ENCODE data around the gene FAM210A. TPM values are rescaled to one million over a fixed set of nuclear protein-coding genes. Genes with fewer than 3 reads are reported as not detected.

The FAM210A gene
- total RNA-seq, 1 donor from 2014 or later, result 2.1 TPM

DNA sequence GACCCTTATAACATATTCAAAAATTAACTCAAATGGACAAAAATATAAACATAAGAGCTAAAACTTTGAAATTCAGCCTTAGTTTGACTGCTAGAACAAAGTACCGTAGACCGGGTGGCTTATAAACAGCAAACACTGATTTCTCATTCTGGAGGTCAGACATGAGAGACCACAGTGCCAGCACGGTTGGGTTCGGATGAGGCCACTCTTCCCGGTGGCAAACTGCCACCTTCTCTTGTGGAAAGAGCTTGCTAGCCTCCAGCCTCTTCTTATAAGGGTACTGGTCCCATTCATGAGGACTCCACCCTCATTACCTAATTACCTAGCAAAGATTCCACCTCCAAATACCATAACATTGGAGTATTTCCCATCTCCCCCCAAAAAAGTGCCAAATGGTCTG, 91.3 kb downstream of the FAM210A start:
- Histone ChIP-seq H3K4me1 (no peaks in the 10 kb centered on the region), H3K27ac (no peak overlapping the region), H3K27me3 (no peaks in the 10 kb centered on the region), H3K4me3 (no peak overlapping the region), H3K9me3 (no peaks in the 10 kb centered on the region), H3K36me3 (peaks cover 0 to 3% of the 10 kb centered on the region in 2 donors)
- TF ChIP-seq, protein P1, sequence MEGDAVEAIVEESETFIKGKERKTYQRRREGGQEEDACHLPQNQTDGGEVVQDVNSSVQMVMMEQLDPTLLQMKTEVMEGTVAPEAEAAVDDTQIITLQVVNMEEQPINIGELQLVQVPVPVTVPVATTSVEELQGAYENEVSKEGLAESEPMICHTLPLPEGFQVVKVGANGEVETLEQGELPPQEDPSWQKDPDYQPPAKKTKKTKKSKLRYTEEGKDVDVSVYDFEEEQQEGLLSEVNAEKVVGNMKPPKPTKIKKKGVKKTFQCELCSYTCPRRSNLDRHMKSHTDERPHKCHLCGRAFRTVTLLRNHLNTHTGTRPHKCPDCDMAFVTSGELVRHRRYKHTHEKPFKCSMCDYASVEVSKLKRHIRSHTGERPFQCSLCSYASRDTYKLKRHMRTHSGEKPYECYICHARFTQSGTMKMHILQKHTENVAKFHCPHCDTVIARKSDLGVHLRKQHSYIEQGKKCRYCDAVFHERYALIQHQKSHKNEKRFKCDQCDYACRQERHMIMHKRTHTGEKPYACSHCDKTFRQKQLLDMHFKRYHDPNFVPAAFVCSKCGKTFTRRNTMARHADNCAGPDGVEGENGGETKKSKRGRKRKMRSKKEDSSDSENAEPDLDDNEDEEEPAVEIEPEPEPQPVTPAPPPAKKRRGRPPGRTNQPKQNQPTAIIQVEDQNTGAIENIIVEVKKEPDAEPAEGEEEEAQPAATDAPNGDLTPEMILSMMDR (IDR thresholded peaks at IDR 0.05), result no peak
- no peak for DNase-seq (ENCODE audit: low spot score in 2 of 2)
- intact Hi-C loops (cut with DNase I), result loop anchor here (10.0 kb wide), 1 partner anchor 520 kb away; no protein-coding TSS in a partner anchor

DNA sequence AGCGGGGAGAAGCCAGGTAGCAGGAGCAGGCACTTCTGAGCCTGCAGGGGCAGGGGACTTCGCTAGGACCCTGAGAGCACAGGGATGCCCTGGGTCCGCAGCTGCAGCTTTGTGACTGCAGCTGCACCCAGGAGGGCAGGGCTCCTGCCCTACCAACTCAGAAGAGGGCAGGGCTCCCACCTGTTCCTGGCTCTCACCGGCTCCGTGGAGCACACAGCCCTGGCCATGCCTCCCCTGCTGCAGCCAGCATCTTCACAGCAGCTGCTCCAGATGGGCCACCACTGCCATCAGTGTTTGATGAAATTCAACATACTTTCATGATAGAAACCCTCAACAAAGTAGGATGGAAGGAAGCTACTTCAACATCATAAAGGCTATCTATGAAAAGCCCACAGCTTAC, 92.7 kb downstream of the FAM210A start:
- TF ChIP-seq, protein P1 (IDR thresholded peaks at IDR 0.05), result no peak
- Histone ChIP-seq H3K36me3 (peaks cover 0 to 3% of the 10 kb centered on the region in 2 donors), H3K27me3 (no peaks in the 10 kb centered on the region), H3K9me3 (no peaks in the 10 kb centered on the region), H3K27ac (no peak overlapping the region), H3K4me1 (peaks cover 3% of the 10 kb centered on the region in 2 donors), H3K4me3 (no peak overlapping the region)
- intact Hi-C loops (cut with DNase I), result loop anchor here (10.0 kb wide), 1 partner anchor 519 kb away; no protein-coding TSS in a partner anchor
- no peak for DNase-seq (ENCODE audit: low spot score in 2 of 2)

DNA sequence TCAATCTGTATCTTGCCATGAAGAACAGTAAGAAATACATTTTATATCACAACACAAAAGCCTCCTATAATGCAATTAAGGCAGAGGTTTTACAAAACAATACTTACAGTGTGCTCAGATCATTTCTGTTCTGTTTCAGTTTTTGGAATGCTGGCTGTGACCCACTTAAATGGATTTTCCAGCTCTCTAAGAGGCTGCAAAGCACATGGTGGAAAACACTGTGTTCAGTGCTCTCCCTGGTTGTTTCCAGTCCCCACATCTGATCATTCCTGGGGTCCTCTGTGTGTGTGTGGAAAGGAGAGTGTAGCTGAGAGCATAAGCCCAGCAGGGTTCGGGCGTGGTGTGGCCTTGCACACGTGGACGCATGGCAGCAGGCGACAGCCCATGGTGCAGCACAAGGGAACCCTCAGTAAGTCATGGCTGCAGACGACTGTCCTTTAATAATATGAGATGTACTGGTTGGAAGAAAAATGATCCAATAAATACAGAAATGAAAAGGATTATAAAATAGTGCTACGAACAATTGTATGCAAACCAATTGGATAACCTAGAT, 95.6 kb downstream of the FAM210A start:
- no peaks in the 10 kb centered on the region for H3K9me3 ChIP-seq
- TF ChIP-seq, protein P1 (IDR thresholded peaks at IDR 0.05), result no peak
- peaks cover 3% of the 10 kb centered on the region in 2 donors for H3K4me1 ChIP-seq
- no peak overlapping the region for H3K4me3 ChIP-seq
- H3K27me3 ChIP-seq, result no peaks in the 10 kb centered on the region
- DNase-seq (ENCODE audit: low spot score in 2 of 2), result no peak
- intact Hi-C loops (cut with DNase I), result loop anchor here (1.0 to 10.0 kb wide), 2 partner anchors 414 to 516 kb away; no protein-coding TSS in a partner anchor
- peaks cover 0 to 3% of the 10 kb centered on the region in 2 donors for H3K36me3 ChIP-seq
- no peak overlapping the region for H3K27ac ChIP-seq

DNA sequence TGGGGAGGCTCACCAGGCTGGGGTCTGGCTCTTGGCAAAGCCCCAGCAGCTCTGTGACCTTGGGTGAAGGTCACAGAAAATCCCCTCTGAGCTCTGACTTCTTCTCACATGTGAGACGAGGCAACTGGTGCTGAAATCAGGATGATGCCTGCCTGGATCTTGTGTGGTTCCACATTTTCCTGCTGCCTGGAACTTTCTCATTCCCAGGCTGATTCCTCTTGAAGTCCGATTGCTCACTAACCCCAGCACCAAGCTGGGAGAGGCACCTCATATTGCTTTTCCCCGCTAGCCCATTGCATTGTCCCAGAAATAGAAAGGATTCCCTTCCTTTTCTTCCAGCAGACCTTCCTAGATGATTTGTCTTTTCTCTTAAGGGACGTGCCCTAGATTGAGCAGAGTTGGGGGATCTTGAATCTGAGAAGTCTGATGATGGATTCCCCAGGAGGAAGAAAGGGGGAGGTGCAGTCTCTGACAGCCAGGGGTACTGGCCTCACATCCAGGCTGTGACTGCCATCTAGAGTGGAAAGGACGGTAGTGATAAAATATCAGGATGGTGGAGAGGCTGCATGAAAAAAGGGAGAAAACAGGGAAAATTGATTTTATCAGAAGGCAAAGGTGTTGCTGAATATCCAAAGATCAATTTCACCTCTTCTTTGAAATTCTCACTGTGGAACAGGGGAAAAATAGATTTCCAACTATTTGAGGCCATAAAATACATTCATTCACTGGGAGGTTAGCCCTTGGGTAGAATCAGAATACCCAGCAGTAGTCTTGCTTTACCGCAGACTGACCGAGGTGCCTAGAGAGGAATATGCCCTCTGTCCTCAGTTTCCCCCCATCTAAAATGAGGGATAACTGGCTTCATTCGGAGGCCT, 96.3 kb downstream of the FAM210A start:
- Histone ChIP-seq H3K27me3 (no peaks in the 10 kb centered on the region), H3K27ac (peak overlapping the region in 1 of 2 donors; percentile 34), H3K4me3 (no peak overlapping the region), H3K4me1 (peaks cover 3% of the 10 kb centered on the region in 2 donors), H3K9me3 (no peaks in the 10 kb centered on the region), H3K36me3 (peaks cover 0 to 3% of the 10 kb centered on the region in 2 donors)
- DNase-seq (ENCODE audit: low spot score in 2 of 2), result no peak
- TF ChIP-seq, protein P1 (IDR thresholded peaks at IDR 0.05), result peak; percentile 45 to 80 (median 74)
- intact Hi-C loops (cut with DNase I), result loop anchor here (1.0 to 10.0 kb wide), 2 partner anchors 414 to 515 kb away; no protein-coding TSS in a partner anchor

DNA sequence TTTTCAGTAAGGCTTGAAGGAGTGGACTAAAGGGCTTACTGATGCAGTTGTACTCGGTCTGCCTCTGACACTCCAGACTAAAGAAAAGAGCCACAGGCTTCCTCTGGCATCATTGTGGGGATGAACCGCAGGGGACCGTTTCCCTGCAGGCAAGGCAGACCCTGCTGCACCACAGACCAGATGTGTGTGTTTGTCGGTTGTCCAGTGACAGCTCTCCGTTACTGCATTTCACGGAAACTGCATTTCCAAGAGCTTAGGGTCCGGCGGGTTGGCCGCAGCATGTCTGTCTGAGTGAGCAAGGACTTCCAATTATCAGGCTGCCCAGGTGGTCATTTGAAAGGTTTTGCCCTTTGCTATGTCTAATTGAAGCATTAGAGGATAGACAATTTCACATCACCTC, 98.1 kb downstream of the FAM210A start:
- no peak overlapping the region for H3K27ac ChIP-seq
- no peaks in the 10 kb centered on the region for H3K27me3 ChIP-seq
- peaks cover 3% of the 10 kb centered on the region in 2 donors for H3K4me1 ChIP-seq
- intact Hi-C loops (cut with DNase I), result no loop called here
- H3K36me3 ChIP-seq, result peaks cover 0 to 3% of the 10 kb centered on the region in 2 donors
- TF ChIP-seq, protein P1 (IDR thresholded peaks at IDR 0.05), result no peak
- no peaks in the 10 kb centered on the region for H3K9me3 ChIP-seq
- no peak overlapping the region for H3K4me3 ChIP-seq
- no peak for DNase-seq (ENCODE audit: low spot score in 2 of 2)

Data from ascending aorta (tissue), 2 donors.